Measurements from ENCODE around the gene TUBB3.
"Not testable (repeated sequence)": the region's sequence is repeated elsewhere in the genome, so short reads cannot be mapped to it uniquely, and the experiment has no call there.

Gene TUBB3

DNA sequence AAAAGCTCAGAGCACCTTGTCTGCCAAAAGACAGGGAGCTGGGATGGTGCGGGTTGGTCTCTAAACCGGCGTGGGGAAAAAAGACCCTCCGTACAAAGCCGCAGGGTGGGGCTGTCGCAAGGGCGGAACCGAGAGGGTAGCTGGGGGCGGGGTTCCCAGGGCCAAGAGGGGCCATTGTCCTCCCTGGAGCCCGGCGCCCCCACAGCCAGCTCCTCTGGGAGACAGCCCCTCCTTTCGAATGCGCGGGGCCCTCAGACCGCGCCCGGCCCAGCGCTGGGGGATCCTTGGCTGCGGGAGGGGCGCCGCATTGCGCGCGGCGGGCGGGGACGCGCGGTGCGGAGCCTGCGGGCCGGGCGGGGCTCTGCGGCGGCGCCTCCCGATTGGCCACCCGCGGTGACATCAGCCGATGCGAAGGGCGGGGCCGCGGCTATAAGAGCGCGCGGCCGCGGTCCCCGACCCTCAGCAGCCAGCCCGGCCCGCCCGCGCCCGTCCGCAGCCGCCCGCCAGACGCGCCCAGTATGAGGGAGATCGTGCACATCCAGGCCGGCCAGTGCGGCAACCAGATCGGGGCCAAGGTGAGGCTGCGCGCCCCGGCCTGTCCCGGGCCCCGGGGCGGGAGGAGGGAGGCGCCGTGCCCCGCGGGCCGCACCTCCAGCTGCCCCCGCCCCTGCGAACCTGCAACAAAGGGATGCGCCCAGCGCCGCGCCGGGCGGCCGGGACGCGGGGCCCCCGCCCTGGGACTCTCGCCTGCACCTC is at the start of gene TUBB3:
Gene TUBB3 (plus strand): TSS at position 459 of the 756 bp plus-strand sequence. CDS start 60 bp downstream, at position 519.
- peak; percentile 63 for DNase-seq (ENCODE audit: low read depth)
- H3K4me3 ChIP-seq (ENCODE audit: low read depth, low read length) = peak within 1 kb of the TSS; percentile 44
- TF ChIP-seq, protein P1, sequence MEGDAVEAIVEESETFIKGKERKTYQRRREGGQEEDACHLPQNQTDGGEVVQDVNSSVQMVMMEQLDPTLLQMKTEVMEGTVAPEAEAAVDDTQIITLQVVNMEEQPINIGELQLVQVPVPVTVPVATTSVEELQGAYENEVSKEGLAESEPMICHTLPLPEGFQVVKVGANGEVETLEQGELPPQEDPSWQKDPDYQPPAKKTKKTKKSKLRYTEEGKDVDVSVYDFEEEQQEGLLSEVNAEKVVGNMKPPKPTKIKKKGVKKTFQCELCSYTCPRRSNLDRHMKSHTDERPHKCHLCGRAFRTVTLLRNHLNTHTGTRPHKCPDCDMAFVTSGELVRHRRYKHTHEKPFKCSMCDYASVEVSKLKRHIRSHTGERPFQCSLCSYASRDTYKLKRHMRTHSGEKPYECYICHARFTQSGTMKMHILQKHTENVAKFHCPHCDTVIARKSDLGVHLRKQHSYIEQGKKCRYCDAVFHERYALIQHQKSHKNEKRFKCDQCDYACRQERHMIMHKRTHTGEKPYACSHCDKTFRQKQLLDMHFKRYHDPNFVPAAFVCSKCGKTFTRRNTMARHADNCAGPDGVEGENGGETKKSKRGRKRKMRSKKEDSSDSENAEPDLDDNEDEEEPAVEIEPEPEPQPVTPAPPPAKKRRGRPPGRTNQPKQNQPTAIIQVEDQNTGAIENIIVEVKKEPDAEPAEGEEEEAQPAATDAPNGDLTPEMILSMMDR (IDR thresholded peaks at IDR 0.05; ENCODE audit: insufficient read depth, low read depth, low read length, missing control alignments) = no peak

DNA sequence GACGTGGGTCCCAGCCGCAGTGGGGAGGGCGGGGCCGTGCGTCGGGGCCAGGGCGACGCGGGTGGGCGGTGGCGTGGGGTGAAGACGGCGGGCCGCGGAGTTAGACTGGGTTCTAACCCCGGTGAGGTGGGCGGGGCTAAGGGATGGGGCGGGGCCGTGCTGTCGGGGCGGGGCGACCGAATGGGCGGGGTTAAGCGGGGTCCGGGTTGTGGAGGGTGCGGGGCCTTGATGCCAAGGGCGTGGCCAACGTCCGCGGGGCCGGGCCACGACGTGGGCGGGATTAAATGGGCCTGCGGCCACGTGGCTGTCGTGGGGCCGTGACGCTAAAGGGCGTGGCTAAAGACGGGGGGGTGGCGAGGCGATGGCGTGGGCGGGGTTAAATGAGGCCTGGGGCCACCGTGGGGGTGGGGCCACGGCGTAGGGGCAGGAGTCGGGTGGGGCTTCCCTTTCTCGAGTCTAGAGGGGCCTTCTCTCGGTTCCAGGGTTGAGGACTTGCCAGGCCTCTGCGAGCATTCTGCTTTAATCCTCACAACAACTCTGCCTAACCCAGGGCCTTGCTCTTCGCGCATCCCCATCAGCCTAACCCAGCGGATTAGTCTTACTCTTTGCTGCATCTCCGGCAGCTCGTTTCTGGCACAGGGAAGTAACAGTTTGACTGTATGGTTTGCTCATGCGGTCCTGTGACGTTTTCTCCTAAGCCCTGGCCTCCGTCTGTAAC is 49.0 kb upstream of the TUBB3 start:
- DNase-seq (ENCODE audit: low read depth) = peak; percentile 99
- TF ChIP-seq, protein P1 (IDR thresholded peaks at IDR 0.05; ENCODE audit: insufficient read depth, low read depth, low read length, missing control alignments) = no peak
- peak overlapping the region; percentile 97 for H3K4me3 ChIP-seq (ENCODE audit: low read depth, low read length)

DNA sequence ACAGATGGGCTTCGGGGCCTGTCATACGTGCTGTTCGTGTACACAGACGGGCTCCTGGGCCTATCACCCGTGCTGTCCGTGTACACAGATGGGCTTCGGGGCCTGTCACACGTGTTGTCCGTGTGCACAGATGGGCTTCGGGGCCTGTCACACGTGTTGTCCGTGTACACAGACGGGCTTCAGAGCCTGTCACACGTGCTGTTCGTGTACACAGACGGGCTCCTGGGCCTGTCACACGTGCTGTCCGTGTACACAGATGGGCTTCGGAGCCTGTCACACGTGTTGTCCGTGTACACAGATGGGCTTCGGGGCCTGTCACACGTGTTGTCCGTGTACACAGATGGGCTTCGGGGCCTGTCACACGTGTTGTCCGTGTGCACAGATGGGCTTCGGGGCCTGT is 44.0 kb upstream of the TUBB3 start:
- H3K4me3 ChIP-seq (ENCODE audit: low read depth, low read length); DNase-seq (ENCODE audit: low read depth): not testable (repeated sequence)

DNA sequence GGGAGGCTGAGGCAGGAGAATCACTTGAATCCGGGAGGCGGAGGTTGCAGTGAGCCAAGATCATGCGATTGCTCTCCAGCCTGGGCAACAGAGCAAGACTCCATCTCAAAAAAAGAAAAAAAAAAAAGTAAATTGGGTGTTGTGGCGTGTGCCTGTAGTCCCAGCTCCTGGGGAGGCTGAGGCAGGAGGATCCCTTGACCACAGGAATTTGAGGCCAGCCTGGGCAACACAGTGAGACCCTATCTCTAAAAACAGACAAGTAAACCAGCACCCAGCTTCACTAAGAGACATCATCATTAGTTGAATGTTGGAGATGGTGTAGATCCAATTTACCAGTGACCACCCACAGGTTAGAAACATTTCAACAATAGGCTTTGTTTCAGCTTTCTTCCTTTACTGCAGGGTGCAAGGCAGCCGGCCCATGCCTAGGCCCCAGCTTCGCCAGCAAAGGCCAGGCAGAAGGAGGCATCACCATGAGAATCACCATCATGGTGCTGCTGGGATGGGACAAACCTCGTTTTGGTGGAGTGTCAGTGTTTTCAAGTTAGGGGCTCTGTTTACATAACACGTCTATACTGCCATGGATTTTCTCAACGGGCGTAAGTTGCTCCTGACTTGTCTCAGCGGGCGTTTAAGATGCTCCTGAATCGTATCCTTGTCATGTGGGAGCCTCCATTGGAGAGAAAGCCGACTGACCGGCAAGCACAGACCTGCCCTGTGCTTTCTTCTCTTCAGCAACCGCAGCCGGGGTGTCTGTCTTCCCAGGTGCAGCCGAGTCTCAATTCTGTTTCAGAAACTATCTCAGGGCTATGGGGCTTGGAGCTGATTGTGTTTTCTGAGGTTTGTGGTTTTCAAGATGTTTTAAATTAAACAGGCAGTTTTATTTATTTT is 42.4 kb upstream of the TUBB3 start:
- H3K4me3 ChIP-seq (ENCODE audit: low read depth, low read length) = no peak overlapping the region
- TF ChIP-seq, protein P1 (IDR thresholded peaks at IDR 0.05; ENCODE audit: insufficient read depth, low read depth, low read length, missing control alignments) = no peak
- no peak for DNase-seq (ENCODE audit: low read depth)

DNA sequence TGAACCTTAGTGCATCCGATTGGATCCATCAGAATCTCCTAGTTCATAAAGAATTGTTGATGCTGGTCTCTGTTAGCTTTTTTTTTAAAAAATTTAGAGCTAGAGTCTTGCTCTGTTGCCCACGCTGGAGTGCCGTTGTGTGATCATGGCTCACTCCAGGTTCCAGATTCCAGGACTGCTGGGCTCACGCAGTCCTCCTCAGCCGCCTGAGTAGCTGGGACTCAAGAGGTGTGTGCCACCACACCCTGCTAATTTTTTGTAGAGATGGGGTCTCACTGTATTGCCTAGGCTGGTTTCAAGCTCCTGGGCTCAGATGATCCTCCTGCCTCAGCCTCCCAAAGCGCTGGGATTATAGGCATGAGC is 41.8 kb upstream of the TUBB3 start:
- no peak for DNase-seq (ENCODE audit: low read depth)
- TF ChIP-seq, protein P1 (IDR thresholded peaks at IDR 0.05; ENCODE audit: insufficient read depth, low read depth, low read length, missing control alignments) = no peak
- no peak overlapping the region for H3K4me3 ChIP-seq (ENCODE audit: low read depth, low read length)

DNA sequence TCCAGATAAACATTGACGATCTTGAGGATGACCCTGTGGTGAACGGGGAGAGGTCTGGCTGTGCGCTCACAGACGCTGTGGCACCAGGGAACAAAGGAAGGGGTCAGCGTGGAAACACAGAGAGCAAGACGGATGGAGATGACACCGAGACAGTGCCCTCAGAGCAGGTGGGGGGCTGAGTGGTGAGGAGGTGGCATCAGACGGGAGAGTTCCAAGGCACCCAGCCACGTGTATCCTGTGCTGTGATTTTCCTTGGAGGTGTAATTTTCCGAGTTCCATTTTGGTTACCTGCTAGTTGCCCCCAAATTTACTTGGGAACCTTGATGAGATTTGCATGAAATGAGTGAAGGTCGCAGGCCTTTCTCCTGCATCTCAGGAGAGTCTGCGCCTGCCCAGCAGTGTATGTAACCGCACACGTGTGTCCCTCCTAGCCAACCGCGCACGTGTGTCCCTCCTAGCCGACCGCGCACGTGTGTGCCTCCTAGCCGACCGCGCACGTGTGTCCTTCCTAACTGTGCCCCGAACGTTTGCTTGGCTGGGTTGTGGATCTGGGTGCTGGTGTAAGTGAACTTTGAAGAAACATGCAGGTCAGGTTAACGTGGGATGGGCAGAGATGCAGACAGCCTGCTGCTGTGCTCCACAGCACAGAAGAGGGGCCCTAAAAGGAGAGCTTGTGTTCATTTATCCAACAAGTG is 39.6 kb upstream of the TUBB3 start:
- H3K4me3 ChIP-seq (ENCODE audit: low read depth, low read length) = no peak overlapping the region
- DNase-seq (ENCODE audit: low read depth) = no peak
- TF ChIP-seq, protein P1 (IDR thresholded peaks at IDR 0.05; ENCODE audit: insufficient read depth, low read depth, low read length, missing control alignments) = no peak

Measured in GM12865 (cell line).